HG03060 (cell line): Measurements from ENCODE around the gene KBTBD2.
A peak's percentile ranks its signal among the peaks of the same experiment; 100 is the strongest.
"Not testable (repeated sequence)": the region's sequence is repeated elsewhere in the genome, so short reads cannot be mapped to it uniquely, and the experiment has no call there.

Experiments used
- ATAC-seq: cut with Tn5 transposase; IDR thresholded peaks from one replicate; pipeline ENCODE4 v1.9.1; 2021; ENCODE audit warnings: low read depth, moderate number of reproducible peaks; ENCODE audit not compliant: unreplicated experiment

Gene KBTBD2

DNA sequence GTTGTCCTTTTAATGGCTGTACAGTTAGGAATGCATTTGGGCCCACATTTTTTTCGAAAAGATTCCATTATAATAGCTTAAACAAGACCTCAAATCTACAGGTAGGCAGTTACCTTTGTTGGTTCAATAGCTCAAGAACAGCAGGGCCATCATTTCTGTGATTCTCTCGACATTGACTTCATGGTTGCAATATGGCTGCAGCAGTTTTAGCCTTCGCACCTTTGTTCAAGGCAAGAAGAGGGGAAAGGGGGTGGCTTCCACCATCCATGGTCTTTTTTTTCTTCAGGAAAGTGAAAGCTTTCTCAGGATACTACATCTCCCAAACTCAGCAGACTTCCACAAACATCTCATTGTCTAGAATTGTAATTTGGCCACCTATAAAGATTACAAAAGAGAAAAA lies 2.2 kb upstream of the KBTBD2 start:
- ATAC-seq: no peak

DNA sequence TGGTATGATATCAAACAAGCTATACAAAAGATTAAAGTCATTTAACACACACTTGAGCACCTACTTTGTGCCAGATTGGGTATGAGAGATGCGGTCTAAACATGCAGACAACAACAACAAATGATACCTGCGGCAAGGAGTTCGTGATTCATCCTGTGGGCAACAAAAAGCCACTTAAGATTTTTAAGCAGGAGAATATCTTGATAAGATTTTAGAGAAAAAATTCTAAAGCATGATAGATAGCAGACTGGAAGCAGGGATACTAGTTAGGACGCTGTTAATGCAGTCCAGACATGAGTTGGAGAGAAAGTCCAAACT lies 1.6 kb upstream of the KBTBD2 start:
- no peak for ATAC-seq

DNA sequence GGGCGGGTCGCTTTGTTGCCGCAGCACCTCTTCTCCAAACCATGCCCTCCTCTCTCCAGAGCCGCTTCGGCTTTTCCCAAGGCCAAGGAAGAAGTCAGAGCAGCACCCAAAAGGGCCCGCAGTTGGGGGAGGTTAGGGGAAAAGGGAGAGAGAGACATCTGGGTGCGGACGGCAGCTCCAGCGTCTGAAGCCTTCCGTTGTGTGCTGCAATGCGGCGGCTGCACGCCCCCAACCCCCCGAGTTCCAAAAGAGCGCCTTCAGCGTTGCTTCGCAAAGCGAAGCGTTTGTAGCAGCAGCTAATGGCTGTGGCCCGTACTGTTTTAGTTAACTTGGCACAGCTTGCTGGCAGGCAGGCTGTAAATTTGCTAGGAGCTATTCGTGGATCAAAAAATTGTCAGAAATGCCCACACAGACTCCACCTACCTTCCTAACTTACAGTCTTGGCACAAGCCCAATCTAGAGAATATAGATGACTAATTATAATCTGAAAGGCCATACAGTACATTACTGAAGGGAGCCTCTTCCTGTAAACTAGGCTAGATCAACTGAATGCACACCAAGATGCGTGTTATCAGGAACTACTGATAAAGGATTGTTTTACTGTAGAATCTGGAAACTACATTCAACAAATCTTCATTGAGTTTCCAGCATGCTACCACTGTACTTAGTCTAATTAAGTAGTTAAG lies 1.1 kb upstream of the KBTBD2 start:
- ATAC-seq: peak; percentile 21

DNA sequence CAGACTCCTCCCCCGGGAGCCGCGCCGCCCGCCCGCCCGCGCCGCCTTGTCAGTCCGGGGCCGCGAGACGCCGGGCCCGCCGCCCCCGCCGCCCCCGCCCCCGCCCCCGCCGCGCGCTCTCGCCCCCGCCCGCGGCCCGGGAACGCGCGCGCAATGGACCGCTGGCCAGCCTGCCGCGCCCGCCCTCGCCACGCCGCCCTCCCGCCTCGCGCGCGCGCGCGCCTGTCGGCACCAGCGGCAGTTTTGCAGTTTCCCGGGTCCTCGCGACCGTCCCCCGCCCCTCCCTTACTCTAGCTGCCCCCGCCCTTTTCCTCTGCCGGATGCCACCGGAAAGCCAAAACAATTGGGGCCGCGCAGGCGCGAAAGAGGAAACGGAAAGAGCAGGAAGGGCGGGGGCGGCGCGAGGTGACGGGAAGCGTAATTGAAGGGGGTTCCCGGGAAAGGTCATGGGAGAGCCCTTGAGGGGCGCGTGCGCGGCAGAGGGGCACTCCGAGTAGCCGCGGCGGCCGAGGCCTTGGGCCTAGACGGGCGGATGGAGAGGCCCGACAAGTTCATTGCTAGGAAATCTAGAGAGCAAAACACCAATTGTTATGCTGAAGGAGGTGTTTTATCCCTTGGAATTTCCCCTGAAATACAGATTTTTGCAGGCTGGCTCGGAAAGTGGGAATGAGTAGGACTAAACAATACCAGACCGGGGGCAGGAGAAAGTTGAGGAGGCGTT lies 400 bp upstream of the KBTBD2 start:
- ATAC-seq: peak; percentile 38

DNA sequence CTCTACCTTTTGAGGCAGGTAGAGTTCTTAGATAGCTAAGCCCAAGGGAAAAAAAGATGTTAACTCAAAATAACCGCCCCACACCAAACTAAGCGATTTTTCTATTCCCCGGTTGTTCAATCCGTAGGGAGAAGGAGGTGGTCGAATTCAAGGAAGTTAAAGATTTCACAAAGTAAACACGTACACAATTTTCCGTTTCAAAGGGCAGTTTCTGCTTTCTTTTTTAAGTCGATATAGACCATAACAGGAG lies 842 bp downstream of the KBTBD2 start:
- no peak for ATAC-seq

DNA sequence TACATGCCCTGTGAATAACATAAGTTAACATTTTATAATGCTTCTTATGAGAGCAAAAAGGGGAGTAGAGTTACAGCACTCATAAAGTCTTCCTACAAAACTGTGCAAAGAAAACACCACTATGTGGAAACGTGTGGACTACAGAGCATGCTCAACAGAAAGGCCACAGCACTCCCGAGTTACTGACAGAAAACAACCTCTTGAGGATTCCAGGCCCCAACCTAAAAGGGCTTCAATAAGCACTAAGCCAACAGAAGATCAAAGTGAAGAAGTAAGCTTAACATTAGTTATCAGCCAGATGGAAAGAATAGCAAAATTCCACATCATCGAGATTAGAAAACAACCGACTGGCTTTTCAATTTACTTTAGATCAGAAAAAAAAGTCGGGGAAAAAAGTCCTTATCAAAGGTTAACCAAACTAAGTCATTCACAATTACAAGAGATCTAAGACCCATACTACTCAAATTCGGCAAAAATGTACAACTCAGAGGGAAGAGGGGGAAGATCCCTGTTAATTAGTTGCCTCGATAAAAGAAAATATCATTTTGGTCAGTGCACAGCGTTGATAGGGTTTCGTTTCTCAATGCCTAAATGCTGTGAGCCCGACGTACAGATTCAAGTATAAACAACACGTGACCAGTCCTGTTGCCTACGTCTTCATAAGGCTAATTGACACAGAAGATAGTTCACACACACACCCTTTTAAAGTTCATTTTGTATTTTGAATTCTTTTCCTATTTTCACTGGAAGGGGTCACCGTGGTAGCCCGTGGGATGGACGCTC lies 1.4 kb downstream of the KBTBD2 start:
- peak; percentile 23 for ATAC-seq

DNA sequence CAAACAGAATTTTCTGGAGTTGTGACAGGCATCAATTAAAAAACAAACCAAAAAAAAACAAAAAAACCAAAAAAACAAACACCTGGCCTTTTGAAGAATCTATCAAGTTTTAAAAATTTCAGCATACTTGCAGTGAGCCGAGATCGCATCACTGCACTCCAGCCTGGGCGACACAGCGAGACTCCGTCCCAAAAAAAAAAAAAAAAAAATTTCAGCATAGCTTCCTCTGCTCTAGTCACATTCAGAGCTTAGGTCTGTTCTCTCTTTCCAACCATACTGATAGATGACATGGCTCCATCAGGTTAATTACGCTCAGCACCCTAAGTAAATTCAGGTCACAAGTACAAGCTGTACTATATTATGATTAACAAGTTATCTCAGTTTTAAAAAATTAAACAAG lies 3.1 kb downstream of the KBTBD2 start:
- ATAC-seq: no peak

DNA sequence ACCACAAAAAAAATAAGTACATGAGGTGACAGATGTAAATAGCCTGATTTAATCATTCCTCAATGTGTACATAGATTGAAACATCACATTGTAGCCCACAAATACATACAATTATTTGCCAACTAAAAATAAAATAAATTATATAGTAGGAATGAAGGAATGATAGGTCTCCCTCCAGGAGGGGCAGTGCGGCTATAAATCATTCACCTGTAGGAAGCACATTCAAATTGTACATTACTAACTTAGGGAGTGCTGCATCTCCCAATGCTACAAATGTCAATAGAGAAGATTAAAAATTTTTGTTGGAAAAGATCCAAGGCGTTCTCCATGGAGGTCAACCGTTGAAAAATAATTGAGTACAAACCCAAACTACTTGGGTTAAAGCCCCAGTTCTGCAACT lies 4.2 kb downstream of the KBTBD2 start:
- ATAC-seq: no peak

DNA sequence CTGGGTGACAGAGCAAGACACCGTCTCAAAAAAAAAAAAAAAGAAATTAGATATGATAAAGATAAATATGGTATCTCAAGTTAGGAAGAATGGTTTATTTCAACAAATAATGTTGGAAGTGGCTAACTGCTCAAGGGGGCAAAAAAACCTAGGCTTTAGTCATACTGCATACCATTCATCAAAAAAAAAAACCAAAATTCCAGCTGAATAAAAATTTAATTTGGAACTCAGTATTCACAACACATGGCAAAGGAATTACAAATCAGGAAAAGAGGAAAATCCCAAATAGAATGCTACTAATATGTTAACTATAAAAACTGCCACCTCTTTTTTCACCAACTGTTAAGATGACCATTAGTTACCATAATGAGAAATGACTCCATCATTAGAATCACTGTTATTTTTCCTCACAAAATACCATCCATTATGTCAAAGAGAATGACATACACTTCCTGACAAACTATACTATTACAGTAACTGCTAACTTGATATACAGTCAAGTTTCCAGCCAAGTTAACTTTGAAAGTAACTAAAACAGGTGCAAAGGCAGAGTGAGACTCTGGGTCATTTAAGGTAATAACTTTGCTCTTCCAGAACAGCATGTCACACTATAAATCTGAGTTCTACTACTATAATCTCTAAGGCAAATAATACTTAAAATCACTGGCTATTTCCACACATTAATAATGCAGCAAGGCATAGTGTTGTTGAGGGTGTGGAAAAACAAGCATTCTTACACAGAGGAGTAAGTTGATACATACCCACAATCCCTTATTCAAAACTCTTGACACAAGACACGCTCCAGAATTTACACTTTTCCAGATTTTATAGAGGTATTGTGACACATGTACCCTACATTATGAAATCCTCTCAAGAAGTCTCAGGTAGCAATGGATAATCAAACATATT lies 10.2 kb downstream of the KBTBD2 start:
- no peak for ATAC-seq

DNA sequence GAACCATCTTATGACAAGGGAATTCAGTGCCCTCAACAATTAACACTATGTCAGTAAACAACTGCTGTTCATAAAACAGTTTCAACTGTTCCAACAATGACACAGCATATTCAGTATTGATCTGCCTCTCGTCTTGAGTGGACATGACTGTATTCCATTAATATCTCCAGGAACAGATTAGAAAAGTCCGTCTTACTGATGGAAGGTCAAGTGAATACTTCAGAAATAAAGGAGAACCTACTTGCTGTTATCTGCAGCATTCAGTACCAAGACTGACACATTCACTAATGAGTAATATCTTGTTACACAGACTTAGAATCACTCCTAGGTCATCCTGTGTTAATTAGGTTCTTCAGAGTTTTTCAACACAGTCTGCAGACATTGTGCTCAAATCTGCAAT lies 12.1 kb downstream of the KBTBD2 start:
- no peak for ATAC-seq

DNA sequence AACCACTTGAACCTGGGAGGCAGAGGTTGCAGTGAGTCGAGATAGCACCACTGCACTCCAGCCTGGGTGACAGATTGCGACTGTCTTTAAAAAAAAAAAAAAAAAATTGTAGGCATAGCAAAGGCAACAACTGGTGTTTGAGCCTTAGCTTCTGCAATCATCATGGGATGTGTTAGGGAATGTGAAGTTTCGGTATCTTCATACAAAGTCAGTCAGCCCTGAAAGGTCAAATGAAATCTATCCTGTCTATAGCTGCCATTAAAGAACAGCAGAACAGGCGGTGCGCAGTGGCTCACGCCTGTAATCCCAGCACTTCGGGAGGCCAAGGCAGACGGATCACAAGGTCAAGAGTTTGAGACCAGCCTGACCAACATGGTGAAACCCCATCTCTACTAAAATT lies 13.5 kb downstream of the KBTBD2 start:
- ATAC-seq: not testable (repeated sequence)

DNA sequence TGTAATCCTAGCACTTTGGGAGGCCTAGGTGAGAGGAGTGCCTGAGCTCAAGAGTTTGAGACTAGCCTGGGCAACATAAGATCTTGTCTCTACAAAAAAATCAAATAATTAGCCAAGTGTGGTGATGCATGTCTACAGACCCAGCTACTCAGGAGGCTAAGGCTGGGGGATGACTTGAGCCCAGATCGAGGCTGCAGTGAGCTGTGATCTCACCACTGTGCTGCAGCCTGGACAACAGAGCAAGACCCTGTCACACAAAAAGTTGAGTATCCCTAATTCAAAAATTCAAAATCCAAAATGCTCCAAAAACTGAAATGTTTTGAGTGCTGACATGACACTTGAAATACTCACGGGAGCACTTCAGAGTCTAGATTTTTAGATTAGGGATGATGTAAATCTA lies 19.1 kb downstream of the KBTBD2 start:
- no peak for ATAC-seq

DNA sequence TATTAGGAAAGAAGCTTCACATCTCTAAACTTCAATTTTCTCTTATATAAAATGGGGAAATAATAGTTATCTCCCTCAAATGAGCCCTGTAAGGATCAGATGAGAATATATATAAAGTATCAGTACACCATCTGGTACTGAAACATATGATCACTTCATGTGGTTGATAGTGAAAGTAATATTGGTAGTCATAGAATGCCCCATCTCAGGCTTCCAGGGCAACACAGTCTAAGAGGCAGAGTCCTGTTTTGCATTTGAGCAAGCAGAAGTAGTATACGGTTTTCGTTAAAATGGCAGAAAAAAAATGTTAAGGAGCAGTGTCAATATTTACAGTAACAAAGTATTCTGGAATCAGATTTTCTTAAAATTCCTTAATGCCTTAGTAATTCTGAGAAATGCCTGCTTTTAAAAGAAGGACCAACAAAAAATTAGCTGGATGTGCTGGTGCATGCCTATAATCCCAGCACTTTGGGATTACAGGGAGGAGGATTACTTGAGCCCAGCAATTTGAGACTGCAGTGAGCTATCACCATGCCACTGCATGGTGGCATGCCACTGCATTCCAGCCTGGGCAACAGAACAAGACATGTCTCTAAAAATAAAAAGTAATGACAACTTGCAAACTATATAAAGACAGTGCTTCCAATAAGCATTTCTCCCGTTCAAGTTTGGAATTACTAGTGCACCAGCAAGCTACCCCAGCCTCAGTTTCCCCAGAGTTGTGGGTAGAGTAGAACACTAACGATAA lies 19.8 kb downstream of the KBTBD2 start:
- no peak for ATAC-seq

DNA sequence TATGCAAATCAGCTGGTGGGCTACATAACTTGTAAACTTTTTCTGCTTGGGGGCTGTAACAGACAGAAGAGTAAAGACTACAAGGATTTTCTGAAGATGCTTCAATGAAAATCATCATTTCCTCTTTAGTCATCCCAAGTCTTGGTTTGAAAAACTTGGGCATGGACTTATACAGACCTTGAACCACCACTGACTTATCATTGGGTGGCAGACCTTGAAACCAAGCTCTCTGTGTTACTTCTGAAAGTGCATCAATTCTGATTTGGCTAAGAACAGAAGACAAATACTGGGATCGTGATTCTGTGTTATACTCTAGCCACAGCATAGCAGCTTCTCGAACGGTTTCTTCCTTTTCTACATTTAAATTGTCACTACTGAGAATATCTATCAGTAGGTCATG lies 21.3 kb downstream of the KBTBD2 start:
- no peak for ATAC-seq

DNA sequence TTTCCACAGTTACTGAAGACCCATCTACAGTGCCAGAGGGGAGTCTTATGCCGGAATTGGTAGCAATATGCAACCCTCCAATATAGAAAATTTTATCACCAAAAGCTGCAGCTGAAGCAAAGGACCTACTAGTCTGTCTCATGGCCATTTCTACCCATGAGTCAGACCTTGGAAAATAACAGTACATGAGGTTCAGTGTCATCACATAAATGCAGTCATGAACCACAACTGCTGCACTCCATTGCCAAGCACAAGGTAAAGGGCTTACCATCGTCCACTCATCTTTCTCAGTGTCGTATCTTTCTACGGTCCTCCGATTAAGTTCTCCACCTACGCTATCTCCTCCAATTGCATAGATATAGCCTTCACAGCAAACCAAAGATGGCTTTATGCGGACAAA lies 21.8 kb downstream of the KBTBD2 start:
- no peak for ATAC-seq

DNA sequence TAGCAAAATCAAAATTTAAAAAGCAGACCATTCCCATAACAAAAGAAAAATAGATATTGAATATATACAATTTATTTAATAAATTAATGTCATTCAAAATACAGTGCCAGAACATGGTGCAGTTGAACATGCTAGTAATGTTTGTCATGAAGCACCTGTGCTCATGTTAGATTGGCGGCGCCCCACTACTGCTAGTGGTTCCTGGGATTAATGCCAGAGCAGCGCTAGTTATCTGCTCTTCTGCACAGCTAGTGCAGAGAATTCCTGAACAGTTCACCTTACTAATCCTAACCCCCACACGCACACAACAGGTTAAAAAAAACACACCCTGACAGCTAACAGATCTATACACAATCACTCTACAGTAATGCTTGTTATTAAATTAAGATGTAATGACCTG lies 23.4 kb downstream of the KBTBD2 start:
- no peak for ATAC-seq

DNA sequence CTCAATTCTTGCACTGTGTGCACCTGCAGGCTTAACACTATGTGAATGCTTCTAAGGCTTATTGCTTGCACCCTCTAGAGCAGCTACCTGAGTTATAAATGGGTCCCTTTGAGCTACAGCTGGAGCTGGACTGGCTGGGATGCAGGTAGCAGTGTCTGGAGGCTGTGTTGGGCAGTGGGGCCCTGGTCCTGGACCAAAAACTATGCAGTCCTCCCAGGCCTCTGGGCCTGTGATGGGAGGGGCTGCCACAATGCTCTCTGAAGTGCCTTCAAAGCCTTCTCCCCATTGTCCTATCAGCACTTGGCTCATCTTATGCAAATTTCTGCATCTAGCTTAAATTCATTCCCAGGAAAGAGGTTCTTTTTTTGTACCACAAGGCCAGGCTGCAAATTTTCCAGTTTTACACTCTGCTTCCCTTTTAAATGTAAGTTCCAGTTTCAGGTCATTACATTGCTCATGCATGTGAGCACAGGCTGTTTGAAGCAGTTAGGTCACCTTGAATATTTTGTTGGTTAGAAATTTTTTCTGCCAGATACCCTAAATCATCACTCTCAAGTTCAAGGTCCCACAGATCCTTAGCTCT lies 26.0 kb downstream of the KBTBD2 start:
- ATAC-seq: no peak

DNA sequence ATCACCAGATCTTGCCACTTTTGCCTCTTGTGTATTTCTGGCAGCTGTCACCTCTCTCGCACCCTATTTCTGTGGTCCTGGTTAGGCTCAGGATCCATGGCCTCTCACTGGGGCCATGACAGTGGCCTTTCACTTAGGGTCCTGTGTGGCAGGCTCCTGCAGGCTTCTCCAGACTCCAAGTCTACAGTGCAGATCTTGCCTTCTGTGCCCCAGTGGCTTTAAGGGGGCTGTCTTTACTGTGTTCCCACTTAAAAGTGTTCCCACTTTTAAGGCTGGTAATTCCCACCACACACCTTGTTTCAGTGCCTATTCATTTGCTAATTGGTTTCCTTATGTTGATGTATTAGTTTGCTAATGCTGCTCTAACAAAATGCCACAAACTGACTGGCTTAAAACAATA lies 27.7 kb downstream of the KBTBD2 start:
- not testable (repeated sequence) for ATAC-seq

DNA sequence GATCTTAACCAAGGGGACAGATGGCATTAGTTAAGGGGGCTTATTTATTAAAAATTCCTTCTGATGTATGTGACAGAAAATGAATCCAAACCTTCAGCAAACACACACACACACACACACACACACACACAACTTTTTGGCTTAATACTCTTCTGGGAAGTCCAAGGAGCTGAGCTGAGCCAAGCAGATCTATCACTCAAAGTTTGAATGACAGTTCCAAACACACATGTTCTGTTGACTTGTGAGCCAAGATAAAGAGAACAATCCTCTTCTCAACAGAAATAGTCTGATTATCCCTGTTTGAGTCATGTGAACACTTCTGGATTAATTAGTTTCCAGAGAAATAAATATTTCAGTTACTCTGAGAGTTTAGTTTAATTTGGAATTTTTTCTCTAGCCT lies 31.5 kb downstream of the KBTBD2 start:
- no peak for ATAC-seq

DNA sequence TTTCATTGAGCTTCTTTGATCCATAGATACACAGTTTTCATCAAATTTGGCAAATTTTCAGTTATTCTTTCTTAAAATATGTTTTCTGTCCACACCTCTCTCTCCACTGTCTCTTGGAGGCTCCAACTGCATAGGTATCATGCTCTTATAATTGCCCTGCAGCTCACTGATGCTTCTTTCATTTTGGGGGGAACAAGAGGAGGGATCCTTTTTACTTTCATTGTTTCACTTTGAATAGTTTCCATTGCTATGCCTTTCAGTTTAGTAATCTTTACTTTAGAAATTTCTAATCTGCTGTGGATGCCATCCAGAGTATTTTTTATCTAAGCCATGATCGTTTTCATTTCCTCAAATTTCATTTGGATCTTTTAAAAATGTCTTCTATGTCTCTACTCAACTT lies 32.9 kb downstream of the KBTBD2 start:
- no peak for ATAC-seq
